Right renal pelvis (tissue), 4 donors: ENCODE data around the gene ABITRAM. TPM values are rescaled to one million over a fixed set of nuclear protein-coding genes. Genes with fewer than 3 reads are reported as not detected.
"Not testable (repeated sequence)": the region's sequence is repeated elsewhere in the genome, so short reads cannot be mapped to it uniquely, and the experiment has no call there.

ENCODE experiments used
- DNase-seq, 4 donors: peaks; one replicate each; pipeline ENCODE4 v3.0.0-alpha.2; 2013; ENCODE audit warnings: low read depth in 4 of 4, low spot score in 3 of 4, missing footprints in 1 of 4
- polyA plus RNA-seq, 4 donors: library from polyadenylated mRNA; unstranded; fragments of 120-200 nt; gene quantifications; one replicate each; pipeline ENCODE4 v1.2.1, GENCODE V29; 2013; ENCODE audit not compliant: insufficient read length in 4 of 4

The ABITRAM gene
- 10 to 100 TPM; 28.8 to 38.1 (median 33.8) TPM for polyA plus RNA-seq

DNA sequence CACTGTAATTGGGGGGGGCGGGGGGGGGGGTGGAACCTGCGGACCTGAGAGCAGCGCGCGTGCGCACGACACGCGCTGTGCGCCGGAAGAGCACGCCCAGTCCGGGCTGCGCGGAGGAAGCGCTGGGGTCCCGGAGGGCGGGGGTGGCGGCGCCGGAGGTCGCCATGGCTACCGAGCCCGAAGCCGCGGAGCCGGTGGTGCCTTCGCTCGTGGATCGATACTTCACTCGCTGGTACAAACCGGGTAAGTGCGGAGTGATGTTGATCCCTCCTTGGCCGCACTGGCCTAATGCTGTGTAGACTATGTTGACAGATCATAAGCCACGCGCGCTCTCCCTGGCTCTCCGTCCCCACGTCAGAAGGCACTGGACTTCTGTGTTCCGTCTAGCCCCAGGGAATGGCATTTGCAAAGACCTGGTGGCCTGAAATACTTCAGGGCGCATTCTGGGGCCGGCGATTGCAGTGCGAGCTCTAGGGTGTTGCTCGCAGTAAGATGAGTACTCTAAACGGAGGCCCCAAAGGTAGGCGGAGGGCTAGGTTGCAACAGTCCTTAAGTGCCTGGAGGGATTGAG lies at the start of gene ABITRAM:
ABITRAM (plus strand) TSS at position 78 of the 571 bp plus-strand sequence; CDS start at position 165, 87 bp downstream.
- peak; percentile 72 to 81 (median 77) for DNase-seq

- DNase-seq: no peak
Observed at GRCh38 chr9:108884701-108885100, 49.5 kb upstream of the ABITRAM start.

GRCh38 chr9:108885643-108886348 lies 48.4 kb upstream of the ABITRAM start:
- peak; percentile 1 to 10 (median 6) for DNase-seq

DNA sequence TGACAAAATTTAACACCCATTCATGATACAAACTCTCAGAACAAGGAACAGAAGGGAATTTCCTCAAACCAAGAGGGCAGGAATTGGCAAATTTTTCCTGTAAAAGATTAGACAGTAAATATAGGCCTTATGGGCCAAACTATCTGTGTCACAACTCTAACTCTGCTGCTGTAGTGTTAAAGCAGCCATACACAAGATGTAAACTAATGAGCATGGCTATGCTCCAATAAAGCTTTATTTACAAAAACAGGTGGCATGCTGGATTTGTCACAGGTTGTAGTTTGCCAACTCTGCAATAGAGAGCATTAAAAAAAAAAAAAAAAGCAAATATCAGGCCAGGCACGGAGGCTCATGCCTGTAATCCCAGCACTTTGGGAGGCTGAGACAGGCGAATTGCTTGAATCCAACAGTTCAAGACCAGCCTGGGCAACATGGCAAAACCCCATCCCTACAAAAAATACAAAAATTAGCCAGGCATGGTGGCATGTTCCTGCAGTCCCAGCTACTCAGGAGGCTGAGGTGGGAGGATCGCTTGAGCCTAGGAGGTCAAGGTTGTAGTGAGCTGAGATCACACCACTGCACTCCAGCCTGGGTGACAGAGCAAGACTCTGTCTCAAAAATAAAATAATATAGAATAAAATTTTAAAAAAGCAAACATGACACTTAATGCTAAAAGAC lies 47.5 kb upstream of the ABITRAM start:
- DNase-seq: not testable (repeated sequence)

GRCh38 chr9:108889649-108890067 lies 44.5 kb upstream of the ABITRAM start:
- DNase-seq: no peak

DNA sequence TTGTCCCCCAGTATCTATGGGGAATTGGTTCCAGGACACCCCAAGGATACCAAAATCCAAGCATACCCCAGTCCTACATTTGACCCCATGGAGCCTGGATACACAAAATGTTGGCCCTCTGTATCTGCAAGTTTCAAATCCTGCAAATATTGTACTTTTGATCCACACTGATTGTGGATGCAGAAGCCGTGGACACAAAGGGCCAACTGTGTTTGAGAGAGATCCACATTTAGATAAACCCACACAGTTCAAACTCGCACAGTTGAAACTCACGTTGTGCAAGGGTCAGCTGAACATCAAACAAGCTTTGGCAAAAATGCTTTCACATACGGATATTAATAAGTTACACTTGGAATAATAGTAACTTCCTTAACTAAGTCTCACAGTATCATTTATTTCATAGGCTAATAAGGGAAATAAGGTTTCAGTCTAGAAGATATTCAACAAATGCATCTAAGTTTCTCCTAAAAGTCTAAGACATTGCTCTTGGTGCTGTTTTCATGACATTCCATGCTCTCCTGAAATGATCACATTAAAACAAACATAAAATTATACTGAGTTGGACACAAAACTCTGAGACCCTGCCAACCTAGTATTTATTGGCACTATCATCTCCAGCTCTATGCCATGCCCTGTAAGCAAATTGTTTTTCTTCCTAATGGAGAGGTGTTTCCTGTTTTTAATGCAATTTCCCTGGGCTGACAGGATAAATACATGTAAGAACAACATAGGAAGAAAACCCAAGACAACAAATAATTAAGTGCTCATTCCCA lies 39.8 kb upstream of the ABITRAM start:
- no peak for DNase-seq

- no peak for DNase-seq
Observed at GRCh38 chr9:108897324-108898096, 36.7 kb upstream of the ABITRAM start.

DNA sequence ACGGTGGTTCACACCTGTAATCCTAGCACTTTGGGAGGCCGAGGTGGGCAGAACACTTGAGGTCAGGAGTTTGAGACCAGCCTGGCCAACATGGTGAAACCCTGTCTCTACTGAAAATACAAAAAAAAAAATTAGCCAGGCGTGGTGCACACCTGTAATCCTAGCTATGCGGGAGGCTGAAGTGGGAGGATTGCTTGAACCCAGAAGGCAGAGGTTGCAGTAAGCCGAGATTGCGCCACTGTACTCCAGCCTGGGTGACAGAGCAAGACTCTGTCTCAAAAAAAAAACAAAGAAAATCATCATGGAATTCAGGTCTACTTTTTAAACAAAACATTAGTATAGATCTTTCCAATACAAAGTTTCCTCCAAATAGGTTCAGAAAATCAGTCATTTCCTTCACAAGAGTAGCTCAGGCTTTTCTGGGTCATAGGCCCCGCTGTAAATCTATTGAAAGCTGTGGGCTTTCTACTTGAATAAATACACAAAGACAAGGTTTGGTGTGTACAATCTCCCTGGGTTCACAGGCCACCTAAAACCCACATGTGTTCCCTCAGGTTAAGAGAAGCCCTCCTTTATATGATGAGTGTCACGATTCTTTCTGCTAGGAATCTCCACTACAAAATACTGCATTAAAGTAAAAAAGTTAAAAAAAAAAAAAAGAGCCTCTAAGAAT lies 35.0 kb upstream of the ABITRAM start:
- not testable (repeated sequence) for DNase-seq

GRCh38 chr9:108900176-108900575 lies 34.0 kb upstream of the ABITRAM start:
- DNase-seq: no peak

- DNase-seq: no peak
Observed at GRCh38 chr9:108903420-108904103, 30.6 kb upstream of the ABITRAM start.

DNA sequence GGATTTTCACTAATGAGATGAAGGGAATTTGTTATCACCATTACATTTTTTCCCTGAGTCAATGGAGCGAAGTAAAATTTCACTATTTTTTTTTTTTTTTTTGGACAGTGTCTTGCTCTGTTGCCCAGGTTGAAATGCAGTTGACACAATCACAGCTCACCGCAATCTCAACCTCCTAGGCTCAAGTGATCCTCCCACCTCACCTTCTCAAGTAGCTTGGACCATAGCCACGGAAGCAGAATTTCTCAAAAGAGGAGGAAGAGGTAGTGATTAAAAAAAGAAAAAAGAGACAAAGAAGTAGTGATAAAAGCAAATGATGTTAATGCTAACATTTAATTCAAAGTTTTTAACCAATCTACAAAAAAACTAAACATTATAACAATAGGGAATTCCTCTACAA lies 30.0 kb upstream of the ABITRAM start:
- DNase-seq: no peak

DNA sequence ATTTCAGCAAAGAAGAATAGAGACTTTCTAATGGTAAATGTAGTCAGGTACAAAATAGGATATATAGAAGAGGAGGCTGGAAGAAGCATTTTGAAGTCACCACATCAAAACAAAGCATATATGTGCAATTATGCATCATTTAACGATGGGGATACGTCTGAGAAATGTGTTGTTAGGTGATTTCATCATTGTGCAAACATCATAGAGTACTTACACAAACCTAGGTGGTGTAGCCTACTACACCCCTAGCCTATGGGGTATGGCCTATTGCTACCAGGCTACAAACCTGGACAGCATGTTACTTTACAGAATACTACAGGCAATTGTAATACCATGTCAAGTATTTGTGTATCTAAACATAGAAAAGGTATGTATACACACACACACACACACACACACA lies 28.7 kb upstream of the ABITRAM start:
- no peak for DNase-seq

DNA sequence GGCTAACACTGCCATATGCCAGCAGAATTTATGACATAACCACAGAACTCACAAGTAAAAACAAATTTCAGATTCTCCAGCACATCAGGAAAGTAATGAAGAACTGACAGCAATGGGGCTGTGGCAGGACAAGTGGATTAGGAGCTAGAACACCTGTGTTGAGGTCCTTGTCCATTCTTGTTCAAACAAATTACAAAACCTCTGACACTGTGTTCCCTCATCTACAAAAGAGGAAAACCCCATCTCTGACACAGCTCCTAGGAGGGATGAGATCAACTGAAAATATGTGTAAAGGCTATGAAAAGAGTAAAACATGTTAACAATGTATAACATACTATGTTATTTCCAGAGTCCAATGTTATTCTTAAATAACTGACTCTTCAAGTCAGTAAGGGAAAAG lies 23.8 kb upstream of the ABITRAM start:
- DNase-seq: no peak

DNA sequence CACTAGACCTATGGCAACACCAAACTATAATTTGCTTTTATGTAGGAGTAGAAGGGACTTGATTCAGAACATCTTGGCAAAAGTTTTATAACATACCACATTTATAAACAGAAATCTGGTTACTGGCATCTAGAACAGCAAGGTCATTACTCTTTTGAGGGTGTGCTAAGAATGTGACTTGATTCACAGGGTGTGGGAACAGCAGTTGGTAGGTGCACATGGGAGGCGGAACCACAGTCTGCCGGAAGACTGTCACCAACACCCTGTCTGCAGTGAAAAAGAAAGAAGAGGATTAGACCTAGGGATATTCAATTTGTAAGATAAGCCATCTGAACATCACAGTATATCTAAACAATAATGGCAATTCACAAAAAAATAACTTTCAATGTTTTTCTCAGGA lies 23.3 kb upstream of the ABITRAM start:
- DNase-seq: no peak

- no peak for DNase-seq
Observed at GRCh38 chr9:108911820-108912219, 22.4 kb upstream of the ABITRAM start.

DNA sequence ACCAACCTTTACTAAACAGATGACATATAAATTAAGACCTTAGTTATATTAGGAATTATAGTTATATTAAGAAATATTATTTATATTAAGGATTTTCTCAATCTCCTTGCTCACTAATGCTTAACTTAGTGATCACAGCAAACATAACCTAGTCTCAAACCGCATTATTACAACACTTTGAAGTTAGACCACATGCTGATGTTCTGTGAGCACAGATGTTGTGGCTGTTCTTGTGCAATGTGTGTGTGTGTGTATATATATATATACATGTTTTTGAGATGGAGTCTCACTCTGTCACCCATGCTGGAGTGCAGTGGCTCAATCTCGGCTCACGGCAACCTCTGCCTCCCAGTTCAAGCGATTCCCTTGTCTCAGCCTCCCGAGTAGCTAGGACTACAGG lies 20.8 kb upstream of the ABITRAM start:
- DNase-seq: no peak

DNA sequence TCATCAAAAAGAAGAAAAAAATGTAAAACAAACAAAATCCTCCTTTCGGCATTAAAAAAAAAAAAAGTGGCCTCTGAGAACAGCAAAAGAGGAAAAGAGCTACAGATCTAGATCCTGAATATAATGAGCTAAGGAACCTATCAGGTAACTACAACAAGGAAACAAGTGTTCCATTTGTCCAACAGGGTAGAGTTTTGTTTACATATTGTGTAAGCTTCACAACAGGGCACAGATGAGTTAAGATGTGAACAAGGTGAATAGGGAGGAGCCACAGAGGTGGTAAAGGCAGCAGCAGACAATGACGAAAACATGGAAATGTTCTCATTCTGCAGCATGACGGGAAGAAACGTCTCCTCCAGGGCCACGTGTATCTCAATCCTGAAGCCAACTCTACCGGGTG lies 14.7 kb upstream of the ABITRAM start:
- DNase-seq: no peak

GRCh38 chr9:108920401-108920800 lies 13.8 kb upstream of the ABITRAM start:
- DNase-seq: not testable (repeated sequence)

DNA sequence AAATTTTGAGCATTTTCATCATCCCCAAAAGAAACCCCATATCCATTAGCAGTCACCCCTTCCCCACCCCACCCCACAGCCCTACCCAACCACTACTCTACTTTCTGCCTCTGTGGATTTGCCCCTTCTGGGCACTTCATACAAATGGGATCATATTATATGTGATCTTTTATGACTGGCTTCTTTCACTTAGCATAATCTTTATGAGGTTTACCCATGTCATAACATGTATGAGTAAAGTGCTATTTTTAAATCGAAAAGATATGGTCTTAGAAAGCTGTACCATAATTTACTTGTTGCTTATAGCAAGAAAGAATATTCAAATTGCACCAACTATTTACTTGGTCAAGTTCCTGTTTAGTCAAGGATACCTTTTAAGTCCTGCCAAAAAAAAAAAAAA lies 13.0 kb upstream of the ABITRAM start:
- DNase-seq: no peak
